CD4-positive, alpha-beta T cell treated with Interleukin-4 for 1 hour (primary cell): ENCODE results near the gene FFAR2.

Experiments used
- DNase-seq, 2 donors: peaks; one replicate each; pipeline ENCODE4 v3.0.0-alpha.2; 2020 to 2022

Gene FFAR2

GRCh38 chr19:35490364-35490763 is 42.3 kb downstream of the FFAR2 start, which contains the start of gene KRTDAP:
Gene KRTDAP (minus strand): TSS chr19:35490464. CDS start chr19:35490442, 22 bp downstream.
- DNase-seq = no peak

- DNase-seq = no peak
These were observed 43.8 kb downstream of the FFAR2 start for GRCh38 chr19:35491836-35492360.

- no peak for DNase-seq
These were observed 45.9 kb downstream of the FFAR2 start for GRCh38 chr19:35493971-35494370.

GRCh38 chr19:35495107-35496064 is 47.3 kb downstream of the FFAR2 start:
- DNase-seq = peak; percentile 67 to 71

GRCh38 chr19:35497406-35497805 is 49.3 kb downstream of the FFAR2 start:
- no peak for DNase-seq

- no peak for DNase-seq
These were observed 50.2 kb downstream of the FFAR2 start for GRCh38 chr19:35498220-35498619.

GRCh38 chr19:35498984-35499527 is 51.0 kb downstream of the FFAR2 start:
- DNase-seq = no peak

GRCh38 chr19:35500611-35501010 is 52.6 kb downstream of the FFAR2 start:
- DNase-seq = no peak
